Sciatic nerve (tissue), 2 donors: ENCODE data around the gene FZD2. TPM values are rescaled to one million over a fixed set of nuclear protein-coding genes. Genes with fewer than 3 reads are reported as not detected.

Experiments
- ATAC-seq: fragments of 200-7000 bp; cut with Tn5 transposase; one replicate; pipeline ENCODE4 v1.9.1; 2020; ENCODE audit warnings: mild to moderate bottlenecking, moderate library complexity
- DNase-seq: peaks from one replicate; pipeline ENCODE4 v3.0.0-alpha.2; 2020; ENCODE audit warnings: low spot score
- intact Hi-C: fragments of 100-400 bp; cut with DNase I; formaldehyde crosslinking; loops from one replicate; pipeline ENCODE4 v1.14.2; 2022
- total RNA-seq: library from RNA; stranded (reverse); fragmentation: NEBNext Ultra II Directional; extraction: Animal tissue kit (Norgen Biotek cat#: 25700); gene quantifications from one replicate; pipeline ENCODE4 v1.2.1, GENCODE V29; 2021
- donor health status: DM: no; HTN: no; CAD: no.
- donor health status: DM: no; HTN: no; CAD: no.

The FZD2 gene
- total RNA-seq, 1 donor from 2014 or later = 22.9 TPM

GRCh38 chr17:44599298-44600175 is 42.3 kb downstream of the FZD2 start:
- intact Hi-C loops = no loop called here
- DNase-seq = peak; percentile 85
- ATAC-seq = peak; percentile 94

GRCh38 chr17:44601539-44601938 is 44.3 kb downstream of the FZD2 start:
- ATAC-seq = peak; percentile 16

GRCh38 chr17:44601973-44602372 is 44.7 kb downstream of the FZD2 start:
- ATAC-seq = no peak
- DNase-seq = no peak

More at GRCh38 chr17:44601539-44601938, 44.3 kb downstream of the FZD2 start:
- no peak for DNase-seq
- intact Hi-C loops = no loop called here

GRCh38 chr17:44602390-44602789 is 45.1 kb downstream of the FZD2 start:
- intact Hi-C loops = no loop called here
- ATAC-seq (no peak), DNase-seq (no peak)

More at GRCh38 chr17:44601973-44602372, 44.7 kb downstream of the FZD2 start:
- intact Hi-C loops = no loop called here

GRCh38 chr17:44602970-44603369 is 45.7 kb downstream of the FZD2 start:
- intact Hi-C loops = no loop called here
- DNase-seq = no peak
- no peak for ATAC-seq

- no peak for DNase-seq
- intact Hi-C loops = no loop called here
- no peak for ATAC-seq
These were observed 47.0 kb downstream of the FZD2 start for GRCh38 chr17:44604116-44604761.

GRCh38 chr17:44604768-44605485 is 47.6 kb downstream of the FZD2 start:
- DNase-seq (no peak), ATAC-seq (no peak)
- intact Hi-C loops = no loop called here

- ATAC-seq (no peak), DNase-seq (no peak)
- intact Hi-C loops = no loop called here
These were observed 49.4 kb downstream of the FZD2 start for GRCh38 chr17:44606658-44607057.

GRCh38 chr17:44607836-44608690 is 50.8 kb downstream of the FZD2 start:
- peak; percentile 94 for ATAC-seq
- intact Hi-C loops = no loop called here
- no peak for DNase-seq

GRCh38 chr17:44608727-44609435 is 51.6 kb downstream of the FZD2 start:
- DNase-seq (no peak), ATAC-seq (peak; percentile 6)
- intact Hi-C loops = no loop called here

- DNase-seq (no peak), ATAC-seq (no peak)
- intact Hi-C loops = no loop called here
These were observed 53.0 kb downstream of the FZD2 start for GRCh38 chr17:44610331-44610730.

Other genes with a start within 250 kb of the FZD2 start
- 2.9 TPM for gene RUNDC3A, start 248.9 kb upstream of the FZD2 start, total RNA-seq
- 91.6 TPM for gene SLC25A39, start 232.7 kb upstream of the FZD2 start, total RNA-seq
- 169 TPM for gene GRN, start 212.2 kb upstream of the FZD2 start, total RNA-seq
- 3.7 TPM for gene FAM171A2, start 193.6 kb upstream of the FZD2 start, total RNA-seq
- gene ITGA2B, start 167.8 kb upstream of the FZD2 start, total RNA-seq = 6.2 TPM
- 66.9 TPM for gene GPATCH8, start 54.1 kb upstream of the FZD2 start, total RNA-seq
- not detected for gene MEIOC, start 99.0 kb downstream of the FZD2 start, total RNA-seq
- gene CCDC43, start 132.3 kb downstream of the FZD2 start, total RNA-seq = 18.9 TPM
- gene DBF4B, start 151.2 kb downstream of the FZD2 start, total RNA-seq = 10.3 TPM
- 0.53 TPM for gene ADAM11, start 201.5 kb downstream of the FZD2 start, total RNA-seq